Body of pancreas (tissue), 4 donors: ENCODE measurements around the gene KLHDC4.

ENCODE experiments used
- CTCF ChIP-seq, 7 experiments: fragments of 450-650 bp in 4 of 7; fragments of 200-600 bp in 3 of 7; sonication (generic) in 3 of 7; IDR thresholded peaks; one replicate each; pipeline ENCODE4 v1.5.1; 2016 to 2019; ENCODE audit warnings: antibody characterized with exemption in 7 of 7
- POLR2A ChIP-seq, 3 donors: fragments of 450-650 bp; IDR thresholded peaks; one replicate each; pipeline ENCODE4 v1.6.1; 2016; ENCODE audit warnings: antibody characterized with exemption in 3 of 3, mild to moderate bottlenecking in 2 of 3

- TF ChIP-seq CTCF (IDR thresholded peaks at IDR 0.05) = no peak
- TF ChIP-seq POLR2A (IDR thresholded peaks at IDR 0.05) = no peak
Measured at GRCh38 chr16:87682852-87683399, 82.9 kb downstream of the KLHDC4 start.
